Midbrain (tissue), 1 donor: ENCODE results near the gene RCC2.

Experiments
- DNase-seq: peaks from one replicate; lab custom pipeline; 2025; lab: John Stamatoyannopoulos, UW

RCC2 gene

GRCh38 chr1:17372955-17373354 is 66.5 kb downstream of the RCC2 start:
- DNase-seq = no peak

GRCh38 chr1:17371896-17372295 is 67.6 kb downstream of the RCC2 start, which contains the start of gene PADI6:
Gene PADI6 (plus strand): TSS chr1:17372196. CDS start chr1:17372246, 50 bp downstream.
- no peak for DNase-seq

- no peak for DNase-seq
These were observed 68.9 kb downstream of the RCC2 start for GRCh38 chr1:17370618-17371017.

- no peak for DNase-seq
These were observed 70.0 kb downstream of the RCC2 start for GRCh38 chr1:17369466-17369865.

- no peak for DNase-seq
These were observed 74.2 kb downstream of the RCC2 start for GRCh38 chr1:17365293-17365692.

GRCh38 chr1:17363771-17364170 is 75.7 kb downstream of the RCC2 start:
- no peak for DNase-seq

- DNase-seq = no peak
These were observed 76.1 kb downstream of the RCC2 start for GRCh38 chr1:17363351-17363750.

- no peak for DNase-seq
These were observed 77.8 kb downstream of the RCC2 start for GRCh38 chr1:17361687-17362086.

GRCh38 chr1:17360272-17360956 is 79.1 kb downstream of the RCC2 start:
- DNase-seq = no peak

GRCh38 chr1:17359808-17360207 is 79.7 kb downstream of the RCC2 start:
- DNase-seq = no peak

- DNase-seq = no peak
These were observed 80.4 kb downstream of the RCC2 start for GRCh38 chr1:17359031-17359430.

- DNase-seq = no peak
These were observed 80.9 kb downstream of the RCC2 start for GRCh38 chr1:17358557-17358956.
